Spleen (tissue), 11 donors: ENCODE results near the gene KLHL34. TPM values are rescaled to one million over a fixed set of nuclear protein-coding genes. Genes with fewer than 3 reads are reported as not detected.

Experiments
- DNase-seq: peaks from one replicate; pipeline ENCODE4 v3.0.0-alpha.2; 2020
- H3K27ac ChIP-seq, 8 donors: fragments of 200-600 bp; sonication (generic) in 7 of 8; 1 replicate in 4 of 8; 2 replicates in 4 of 8; pipeline versions ENCODE4 v1.5.0 to v1.8.0; 2016 to 2021; ENCODE audit warnings: inconsistent platforms in 4 of 8, mild to moderate bottlenecking in 4 of 8, moderate library complexity in 1 of 8
- H3K27me3 ChIP-seq, 7 donors: fragments of 200-600 bp; sonication (generic) in 6 of 7; replicated peaks in 1 of 7; 1 replicate in 4 of 7; 2 replicates in 3 of 7; pipeline versions ENCODE4 v1.5.0 to v1.8.0; 2016 to 2021; ENCODE audit warnings: inconsistent platforms in 3 of 7, mild to moderate bottlenecking in 1 of 7
- H3K36me3 ChIP-seq, 6 donors: fragments of 200-600 bp; sonication (generic) in 5 of 6; 1 replicate in 4 of 6; 2 replicates in 2 of 6; pipeline versions ENCODE4 v1.5.0 to v1.8.0; 2016 to 2021; ENCODE audit warnings: inconsistent platforms in 2 of 6
- H3K4me1 ChIP-seq, 6 donors: fragments of 200-600 bp; sonication (generic) in 5 of 6; 1 replicate in 3 of 6; 2 replicates in 3 of 6; pipeline versions ENCODE4 v1.5.0 to v1.8.0; 2016 to 2021; ENCODE audit warnings: inconsistent platforms in 3 of 6
- H3K4me3 ChIP-seq, 8 donors: fragments of 200-600 bp; sonication (generic) in 7 of 8; 1 replicate in 4 of 8; 2 replicates in 4 of 8; pipeline versions ENCODE4 v1.5.0 to v1.8.0; 2016 to 2021; ENCODE audit warnings: inconsistent platforms in 4 of 8, mild to moderate bottlenecking in 4 of 8, moderate library complexity in 2 of 8
- H3K9me3 ChIP-seq, 8 donors: fragments of 200-600 bp; sonication (generic) in 7 of 8; 1 replicate in 4 of 8; 2 replicates in 4 of 8; pipeline versions ENCODE4 v1.5.0 to v1.8.0; 2016 to 2021; ENCODE audit warnings: inconsistent platforms in 4 of 8
- POLR2A ChIP-seq, 3 donors: fragments of 450-650 bp; IDR thresholded peaks; one replicate each; pipeline ENCODE4 v1.5.1; 2017; ENCODE audit warnings: antibody characterized with exemption in 3 of 3, mild to moderate bottlenecking in 1 of 3
- POLR2AphosphoS5 ChIP-seq, 3 donors: sonication (generic); formaldehyde crosslinking; IDR thresholded peaks; one replicate each; pipeline ENCODE4 v1.5.1; 2017; ENCODE audit warnings: antibody characterized with exemption in 3 of 3
- WGBS, 5 donors: extraction: QIAGEN DNeasy Blood & Tissue Kit in 3 of 5; methylation state at CpG; one replicate each; pipeline versions ENCODE4 v1.1.5 to v1.1.7; 2013 to 2018; 5-methylcytosine and 5-hydroxymethylcytosine counted together
- intact Hi-C: fragments of 100-400 bp; cut with DNase I; formaldehyde crosslinking; loops from one replicate; pipeline ENCODE4 v1.15.0; 2023; ENCODE audit warnings: low total_unique reads
- polyA plus RNA-seq, 3 donors: library from polyadenylated mRNA; stranded (reverse); fragments of 200-250 nt; gene quantifications; one replicate each; pipeline ENCODE4 v1.2.1, GENCODE V29; 2013
- total RNA-seq, 7 donors: library from RNA; depleted of rRNA in 3 of 7; stranded (reverse); fragments of >200 nt in 3 of 7; fragmentation: NEBNext Ultra II Directional in 4 of 7; extraction: Animal tissue kit (Norgen Biotek cat#: 25700) in 4 of 7; gene quantifications; one replicate each; pipeline versions ENCODE4 v1.1.0 to v1.2.1, GENCODE V29; 2016 to 2021
- TF ChIP-seq, protein P1 (sequence below), 11 experiments: fragments of 200-600 bp in 7 of 11; fragments of 450-650 bp in 4 of 11; sonication (generic) in 4 of 11; IDR thresholded peaks in 8 of 11; conservative IDR thresholded peaks in 3 of 11; 1 replicate in 7 of 11; 2 replicates in 4 of 11; pipeline versions ENCODE4 v1.4.0 to v1.8.0; 2016 to 2021; ENCODE audit warnings: antibody characterized with exemption in 11 of 11, inconsistent platforms in 4 of 11, mild to moderate bottlenecking in 1 of 11
- donor health status: healthy with polysubstance abuse.
- donor health status: DM: no; HTN: no; CAD: no; lungs with moderate emphysema.
- donor health status: DM: no; HTN: no; CAD: no.
- donor health status: Bipolar disorder and iron deficiency.
- donor health status: healthy.
- donor health status: DM: no; HTN: no; CAD: no.
- donor health status: DM: yes; HTN: yes; CAD: no.

The KLHL34 gene
- total and polyA plus RNA-seq, 10 donors, result 0.14 to 0.63 (median 0.37) TPM; not detected in 2

GRCh38 chrX:21623778-21624501 is 34.2 kb downstream of the KLHL34 start:
- H3K27me3 ChIP-seq, result peaks cover 0 to 4% (median 0%) of the 10 kb centered on the region in 7 donors
- H3K27ac ChIP-seq, result no peak overlapping the region
- DNase-seq, result no peak
- H3K4me1 ChIP-seq, result no peaks in the 10 kb centered on the region
- H3K36me3 ChIP-seq, result no peaks in the 10 kb centered on the region
- no peak overlapping the region for H3K4me3 ChIP-seq
- H3K9me3 ChIP-seq, result no peaks in the 10 kb centered on the region
- intact Hi-C loops, result no loop called here
- no peak for TF ChIP-seq POLR2A (IDR thresholded peaks at IDR 0.05)
- TF ChIP-seq, protein P1, sequence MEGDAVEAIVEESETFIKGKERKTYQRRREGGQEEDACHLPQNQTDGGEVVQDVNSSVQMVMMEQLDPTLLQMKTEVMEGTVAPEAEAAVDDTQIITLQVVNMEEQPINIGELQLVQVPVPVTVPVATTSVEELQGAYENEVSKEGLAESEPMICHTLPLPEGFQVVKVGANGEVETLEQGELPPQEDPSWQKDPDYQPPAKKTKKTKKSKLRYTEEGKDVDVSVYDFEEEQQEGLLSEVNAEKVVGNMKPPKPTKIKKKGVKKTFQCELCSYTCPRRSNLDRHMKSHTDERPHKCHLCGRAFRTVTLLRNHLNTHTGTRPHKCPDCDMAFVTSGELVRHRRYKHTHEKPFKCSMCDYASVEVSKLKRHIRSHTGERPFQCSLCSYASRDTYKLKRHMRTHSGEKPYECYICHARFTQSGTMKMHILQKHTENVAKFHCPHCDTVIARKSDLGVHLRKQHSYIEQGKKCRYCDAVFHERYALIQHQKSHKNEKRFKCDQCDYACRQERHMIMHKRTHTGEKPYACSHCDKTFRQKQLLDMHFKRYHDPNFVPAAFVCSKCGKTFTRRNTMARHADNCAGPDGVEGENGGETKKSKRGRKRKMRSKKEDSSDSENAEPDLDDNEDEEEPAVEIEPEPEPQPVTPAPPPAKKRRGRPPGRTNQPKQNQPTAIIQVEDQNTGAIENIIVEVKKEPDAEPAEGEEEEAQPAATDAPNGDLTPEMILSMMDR (IDR thresholded peaks at IDR 0.05 in 8 of 11, conservative IDR thresholded peaks at IDR 0.05 in 3 of 11), result no peak
- no peak for TF ChIP-seq POLR2AphosphoS5 (IDR thresholded peaks at IDR 0.05)

GRCh38 chrX:21620234-21620633 is 37.9 kb downstream of the KLHL34 start:
- no peaks in the 10 kb centered on the region for H3K4me1 ChIP-seq
- no peak for DNase-seq
- WGBS, 5 donors, result 78 to 95% (median 90%) methylated on average over 2 of the region's 2 CpGs
- intact Hi-C loops, result no loop called here
- no peaks in the 10 kb centered on the region for H3K9me3 ChIP-seq
- TF ChIP-seq POLR2A (IDR thresholded peaks at IDR 0.05) (no peak), POLR2AphosphoS5 (IDR thresholded peaks at IDR 0.05) (no peak)
- TF ChIP-seq, protein P1 (IDR thresholded peaks at IDR 0.05 in 8 of 11, conservative IDR thresholded peaks at IDR 0.05 in 3 of 11), result no peak
- no peak overlapping the region for H3K27ac ChIP-seq
- no peak overlapping the region for H3K4me3 ChIP-seq
- H3K36me3 ChIP-seq, result no peaks in the 10 kb centered on the region
- peaks cover 0 to 4% (median 0%) of the 10 kb centered on the region in 7 donors for H3K27me3 ChIP-seq

- intact Hi-C loops, result no loop called here
These were observed 41.7 kb downstream of the KLHL34 start for GRCh38 chrX:21616386-21616785.

DNA sequence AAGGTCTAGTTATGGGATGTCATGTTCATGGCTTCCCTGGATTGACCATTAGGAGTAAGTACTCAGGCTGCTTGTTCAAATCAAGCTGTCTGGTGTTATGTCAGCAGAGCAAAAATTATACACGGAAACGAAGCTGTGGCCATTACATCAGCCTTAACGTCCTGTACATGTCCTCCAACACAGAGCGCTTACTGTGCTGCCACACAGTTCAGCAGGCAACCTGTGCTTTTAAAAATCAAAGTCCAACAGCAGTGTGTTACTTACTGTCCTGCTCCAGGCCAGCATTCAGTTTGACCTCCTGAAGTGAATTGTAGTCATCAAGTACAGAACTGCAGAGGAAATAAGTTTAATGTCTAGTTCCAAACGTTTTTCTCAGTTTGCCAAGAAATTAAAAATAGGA is 46.0 kb downstream of the KLHL34 start:
- WGBS, 5 donors, result 54 to 81% (median 66%) methylated on average over 4 to 5 of the region's 5 CpGs
- DNase-seq, result no peak
- TF ChIP-seq, protein P1 (IDR thresholded peaks at IDR 0.05 in 8 of 11, conservative IDR thresholded peaks at IDR 0.05 in 3 of 11), result no peak
- no peak for TF ChIP-seq POLR2A (IDR thresholded peaks at IDR 0.05)
- TF ChIP-seq POLR2AphosphoS5 (IDR thresholded peaks at IDR 0.05), result no peak
- Histone ChIP-seq H3K27ac (no peak overlapping the region), H3K4me1 (no peaks in the 10 kb centered on the region), H3K36me3 (peaks cover 0 to 10% (median 0%) of the 10 kb centered on the region in 6 donors), H3K27me3 (no peaks in the 10 kb centered on the region), H3K9me3 (no peaks in the 10 kb centered on the region), H3K4me3 (no peak overlapping the region)
- intact Hi-C loops, result no loop called here

More at GRCh38 chrX:21616386-21616785, 41.7 kb downstream of the KLHL34 start:
- Histone ChIP-seq H3K36me3 (no peaks in the 10 kb centered on the region), H3K9me3 (no peaks in the 10 kb centered on the region), H3K27me3 (no peaks in the 10 kb centered on the region), H3K4me3 (no peak overlapping the region), H3K4me1 (no peaks in the 10 kb centered on the region), H3K27ac (no peak overlapping the region)
- 53 to 90% (median 81%) methylated on average over 1 of the region's 1 CpG for WGBS, 5 donors
- TF ChIP-seq, protein P1 (IDR thresholded peaks at IDR 0.05 in 8 of 11, conservative IDR thresholded peaks at IDR 0.05 in 3 of 11), result no peak
- TF ChIP-seq POLR2AphosphoS5 (IDR thresholded peaks at IDR 0.05), result no peak
- TF ChIP-seq POLR2A (IDR thresholded peaks at IDR 0.05), result no peak
- DNase-seq, result no peak
